ENCODE measurements around the gene JADE1. TPM values are rescaled to one million over a fixed set of nuclear protein-coding genes. Genes with fewer than 3 reads are reported as not detected.

Gene JADE1
- polyA plus RNA-seq, 3 donors: 12.6 to 32.2 (median 20.8) TPM

DNA sequence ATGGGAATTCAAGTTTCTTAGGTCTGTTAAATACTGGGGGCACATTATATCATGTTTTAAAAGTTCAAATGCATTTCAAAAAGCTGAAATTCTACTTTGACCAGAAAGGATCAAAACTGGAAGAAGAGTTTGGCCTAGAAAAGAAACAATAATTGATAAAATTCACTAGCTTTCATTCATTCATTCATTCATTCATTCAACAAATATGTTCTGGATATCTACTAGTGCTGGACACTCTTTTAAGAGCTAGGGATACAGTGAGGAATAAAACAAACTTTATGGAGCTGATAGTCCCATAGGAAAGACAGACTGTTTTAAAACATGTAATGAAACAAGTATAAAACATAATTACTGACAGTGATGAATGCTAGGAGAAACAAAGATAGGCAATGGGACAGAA is 106.0 kb downstream of the JADE1 start:
- no peak overlapping the region for H3K27ac ChIP-seq (ENCODE audit: low read depth, low read length)

DNA sequence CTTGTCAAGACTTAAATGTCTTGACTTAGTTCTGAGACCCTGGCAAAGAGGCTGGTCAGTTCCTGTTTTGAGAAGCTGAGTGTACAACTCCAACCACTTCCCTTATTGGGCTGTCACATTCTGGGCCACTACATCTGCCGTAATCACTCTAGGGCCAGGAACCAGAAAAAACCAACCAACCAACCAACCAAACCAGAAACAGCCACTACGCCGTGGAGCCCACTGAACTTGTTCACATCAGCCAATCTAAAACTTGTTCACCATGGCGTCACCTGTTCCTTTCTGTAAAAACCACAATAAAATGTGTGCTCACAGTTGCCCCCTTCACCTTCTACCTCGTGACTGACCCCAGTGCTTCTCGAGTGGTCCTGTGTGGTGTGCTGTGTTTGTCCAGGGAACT is 107.3 kb downstream of the JADE1 start:
- H3K27ac ChIP-seq (ENCODE audit: low read depth, low read length): no peak overlapping the region
- WGBS, 3 donors: 51 to 80% (median 70%) methylated on average over 6 of the region's 6 CpGs

DNA sequence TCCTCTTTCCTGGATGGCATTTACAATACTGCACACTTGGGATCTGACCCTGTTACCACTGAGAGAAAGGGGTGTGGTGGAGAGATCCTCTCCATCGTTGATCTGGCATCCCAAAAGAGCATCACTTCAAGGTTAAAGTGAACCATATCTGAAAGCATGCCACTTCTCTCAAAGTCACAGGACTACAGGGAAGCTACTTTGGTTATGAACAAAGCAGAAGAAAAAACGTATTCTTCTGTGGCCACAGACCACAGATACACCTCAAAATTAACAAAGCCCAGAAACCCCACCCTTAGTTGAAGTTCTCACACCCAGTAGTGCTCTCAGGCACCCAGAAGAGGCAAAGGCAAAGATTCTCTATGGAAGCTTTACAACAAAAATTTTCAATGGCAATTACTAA is 108.3 kb downstream of the JADE1 start:
- 42 to 79% (median 54%) methylated on average over 2 of the region's 2 CpGs for WGBS, 3 donors
- H3K27ac ChIP-seq (ENCODE audit: low read depth, low read length): no peak overlapping the region

DNA sequence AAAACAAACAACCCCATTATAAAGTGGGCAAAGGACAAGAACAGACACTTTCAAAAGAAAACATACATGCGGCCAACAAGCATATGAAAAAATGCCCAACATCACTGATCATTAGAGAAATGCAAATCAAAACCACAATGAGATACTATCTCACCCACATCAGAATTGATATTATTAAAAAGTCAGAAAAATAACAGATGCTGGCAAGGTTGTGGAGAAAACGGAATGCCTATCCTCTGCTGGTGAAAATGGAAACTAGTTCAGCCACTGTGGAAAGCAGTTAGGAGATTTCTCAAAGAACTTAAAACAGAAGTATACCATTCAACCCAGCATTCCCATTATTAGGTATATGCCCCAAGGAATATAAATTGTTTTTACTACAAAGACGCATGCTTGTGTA is 112.5 kb downstream of the JADE1 start:
- no peak overlapping the region for H3K27ac ChIP-seq (ENCODE audit: low read depth, low read length)
- 95 to 99% (median 97%) methylated on average over 3 of the region's 3 CpGs for WGBS, 3 donors
